Activated naive CD8-positive, alpha-beta T cell treated with anti-CD3 and anti-CD28 coated beads, Interleukin-2, amount 50 U/mL, for 16 hours (primary cell): ENCODE measurements around the gene PRODH2.
"Not testable (repeated sequence)": the region's sequence is repeated elsewhere in the genome, so short reads cannot be mapped to it uniquely, and the experiment has no call there.

Experiments
- DNase-seq: peaks from one replicate; pipeline ENCODE4 v3.0.0-alpha.2; 2020; ENCODE audit warnings: low read depth, low spot score

The PRODH2 gene

GRCh38 chr19:35781650-35782049 lies 31.0 kb downstream of the PRODH2 start:
- no peak for DNase-seq

GRCh38 chr19:35780717-35781116 lies 31.9 kb downstream of the PRODH2 start:
- DNase-seq, result no peak

- no peak for DNase-seq
These were observed 32.6 kb downstream of the PRODH2 start for GRCh38 chr19:35780058-35780457.

- DNase-seq, result no peak
These were observed 33.6 kb downstream of the PRODH2 start for GRCh38 chr19:35779033-35779432.

GRCh38 chr19:35777961-35778360 lies 34.7 kb downstream of the PRODH2 start:
- no peak for DNase-seq

GRCh38 chr19:35777086-35777841 lies 35.4 kb downstream of the PRODH2 start:
- no peak for DNase-seq

- no peak for DNase-seq
These were observed 36.4 kb downstream of the PRODH2 start for GRCh38 chr19:35776102-35776788.

- DNase-seq, result peak; percentile 97
These were observed 37.1 kb downstream of the PRODH2 start, which contains the start of gene ARHGAP33 for GRCh38 chr19:35775298-35776101. Gene ARHGAP33, plus strand, starts transcription at chr19:35775564. Its CDS starts 95 bp downstream, at chr19:35775659.

- no peak for DNase-seq
These were observed 37.7 kb downstream of the PRODH2 start for GRCh38 chr19:35775046-35775297.

- no peak for DNase-seq
These were observed 38.2 kb downstream of the PRODH2 start for GRCh38 chr19:35774274-35775045.

GRCh38 chr19:35773020-35773806 lies 39.4 kb downstream of the PRODH2 start:
- no peak for DNase-seq

GRCh38 chr19:35772362-35772761 lies 40.3 kb downstream of the PRODH2 start:
- not testable (repeated sequence) for DNase-seq

GRCh38 chr19:35768082-35768421 lies 44.6 kb downstream of the PRODH2 start:
- DNase-seq, result no peak

- no peak for DNase-seq
These were observed 45.2 kb downstream of the PRODH2 start for GRCh38 chr19:35767288-35768081.

- no peak for DNase-seq
These were observed 46.0 kb downstream of the PRODH2 start for GRCh38 chr19:35766571-35767104.

GRCh38 chr19:35764432-35765315 lies 48.0 kb downstream of the PRODH2 start:
- no peak for DNase-seq

GRCh38 chr19:35760711-35761349 lies 51.8 kb downstream of the PRODH2 start:
- DNase-seq, result no peak

- no peak for DNase-seq
These were observed 52.9 kb downstream of the PRODH2 start for GRCh38 chr19:35759697-35760096.
